Neural cell (in vitro differentiated cells): ENCODE data around the gene INPP4B. TPM values are rescaled to one million over a fixed set of nuclear protein-coding genes. Genes with fewer than 3 reads are reported as not detected.

Experiments used
- H2AFZ ChIP-seq: fragments of 200-600, 300-800 bp; sonication (generic), shearing (Covaris generic); 2 replicates; pipeline ENCODE4 v1.6.0; 2014; ENCODE audit warnings: low read depth, mild to moderate bottlenecking, antibody characterized with exemption, low read length, moderate library complexity
- H3F3A ChIP-seq: fragments of 200-600 bp; shearing (Covaris generic); 2 replicates; pipeline ENCODE4 v1.6.1; 2016; ENCODE audit warnings: mild to moderate bottlenecking, moderate library complexity, mixed read lengths, antibody characterized with exemption, low read length; ENCODE audit not compliant: insufficient read depth, poor library complexity, severe bottlenecking
- H3K27ac ChIP-seq: fragments of 200-600, 300-800 bp; sonication (generic), shearing (Covaris generic); 2 replicates; pipeline ENCODE4 v1.5.1; 2014; ENCODE audit warnings: mild to moderate bottlenecking, low read length, moderate library complexity
- H3K27me3 ChIP-seq: fragments of 300-800, 200-600 bp; sonication (generic), shearing (Covaris generic); 2 replicates; pipeline ENCODE4 v1.6.0; 2014; ENCODE audit warnings: mild to moderate bottlenecking, low read depth, low read length, moderate library complexity; ENCODE audit not compliant: insufficient read depth
- H3K36me3 ChIP-seq: fragments of 300-800, 200-600 bp; sonication (generic), shearing (Covaris generic); 2 replicates; pipeline ENCODE4 v1.5.1; 2014; ENCODE audit warnings: mild to moderate bottlenecking, antibody characterized with exemption, low read length, moderate library complexity; ENCODE audit not compliant: insufficient read depth
- H3K4me2 ChIP-seq: fragments of 300-800, 200-600 bp; sonication (generic), shearing (Covaris generic); 2 replicates; pipeline ENCODE4 v1.6.0; 2014; ENCODE audit warnings: mild to moderate bottlenecking, low read length
- H3K4me3 ChIP-seq: fragments of 300-800, 200-600 bp; sonication (generic), shearing (Covaris generic); 2 replicates; pipeline ENCODE4 v1.5.1; 2014; ENCODE audit warnings: mild to moderate bottlenecking, low read length, moderate library complexity
- H3K79me2 ChIP-seq: fragments of 200-600 bp; shearing (Covaris generic); replicated peaks from 2 replicates; pipeline ENCODE4 v1.6.0; 2014; ENCODE audit warnings: mild to moderate bottlenecking, low read length, moderate library complexity; ENCODE audit not compliant: insufficient read depth
- H3K9ac ChIP-seq: fragments of 300-800, 200-600 bp; sonication (generic), shearing (Covaris generic); 2 replicates; pipeline ENCODE4 v1.6.1; 2016; ENCODE audit warnings: mild to moderate bottlenecking, low read length, mixed read lengths
- H3K9me2 ChIP-seq: fragments of 200-600 bp; shearing (Covaris generic); 2 replicates; pipeline ENCODE4 v1.6.1; 2016; ENCODE audit warnings: mild to moderate bottlenecking, low read length, mixed read lengths; ENCODE audit not compliant: insufficient read depth
- H3K9me3 ChIP-seq: fragments of 200-600, 300-800 bp; sonication (generic), shearing (Covaris generic); 2 replicates; pipeline ENCODE4 v1.6.1; 2016; ENCODE audit warnings: mild to moderate bottlenecking, mixed run types, low read length, moderate library complexity, mixed read lengths
- H4K20me1 ChIP-seq: fragments of 200-600 bp; shearing (Covaris generic); 2 replicates; pipeline ENCODE4 v1.6.1; 2016; ENCODE audit warnings: mild to moderate bottlenecking, mixed run types; ENCODE audit not compliant: insufficient read depth
- CTCF ChIP-seq: fragments of 450-650 bp; IDR thresholded peaks from 2 replicates; pipeline ENCODE4 v1.5.1; 2014; ENCODE audit warnings: antibody characterized with exemption, mild to moderate bottlenecking, moderate library complexity; ENCODE audit not compliant: poor library complexity, severe bottlenecking
- EP300 ChIP-seq: fragments of 450-650 bp; conservative IDR thresholded peaks from 2 replicates; pipeline ENCODE4 v1.6.1; 2014; ENCODE audit warnings: antibody characterized with exemption, mild to moderate bottlenecking, moderate library complexity; ENCODE audit not compliant: poor library complexity, severe bottlenecking
- EZH2 ChIP-seq: fragments of 200-600, 300-800 bp; shearing (Covaris generic), sonication (generic); IDR thresholded peaks from 2 replicates; pipeline ENCODE4 v1.6.1; 2014; ENCODE audit warnings: antibody characterized with exemption, low read length, borderline replicate concordance, mild to moderate bottlenecking; ENCODE audit not compliant: insufficient read depth, poor library complexity, severe bottlenecking
- MXI1 ChIP-seq: fragments of 450-650 bp; conservative IDR thresholded peaks from 2 replicates; pipeline ENCODE4 v1.6.1; 2014; ENCODE audit warnings: antibody characterized with exemption, mild to moderate bottlenecking; ENCODE audit not compliant: poor library complexity, severe bottlenecking
- POLR2AphosphoS5 ChIP-seq: IDR thresholded peaks from 2 replicates; pipeline ENCODE4 v1.6.1; 2012
- RAD21 ChIP-seq: fragments of 450-650 bp; conservative IDR thresholded peaks from 2 replicates; pipeline ENCODE4 v1.6.1; 2014; ENCODE audit warnings: antibody characterized with exemption, mild to moderate bottlenecking, moderate library complexity
- REST ChIP-seq: IDR thresholded peaks from 2 replicates; pipeline ENCODE4 v1.6.1; 2012; ENCODE audit warnings: borderline replicate concordance
- SMC3 ChIP-seq: fragments of 450-650 bp; conservative IDR thresholded peaks from 2 replicates; pipeline ENCODE4 v1.6.1; 2014; ENCODE audit warnings: antibody characterized with exemption, mild to moderate bottlenecking, moderate library complexity; ENCODE audit not compliant: poor library complexity
- TAF1 ChIP-seq: IDR thresholded peaks from 2 replicates; pipeline ENCODE4 v1.6.1; 2012; ENCODE audit warnings: low read depth
- polyA plus RNA-seq: library from polyadenylated mRNA; depleted of rRNA; stranded (reverse); fragments of >200 nt; gene quantifications from 2 replicates; pipeline ENCODE4 v1.2.3, GENCODE V29; 2014

Gene INPP4B
- polyA plus RNA-seq, 1 donor from 2014 or later, result 0.30 TPM

GRCh38 chr4:142271832-142272231, 574.3 kb downstream of the INPP4B start:
- Histone ChIP-seq H3F3A (no peaks in the 10 kb centered on the region), H3K9me2 (no peaks in the 10 kb centered on the region), H2AFZ (no peak overlapping the region), H3K4me2 (no peak overlapping the region), H3K27me3 (no peaks in the 10 kb centered on the region), H3K79me2 (no peaks in the 10 kb centered on the region), H4K20me1 (no peaks in the 10 kb centered on the region), H3K36me3 (no peaks in the 10 kb centered on the region), H3K9me3 (no peaks in the 10 kb centered on the region), H3K4me3 (no peak overlapping the region), H3K9ac (no peak overlapping the region), H3K27ac (no peak overlapping the region)
- TF ChIP-seq MXI1 (no peak), EZH2 (no peak), RAD21 (no peak)

GRCh38 chr4:142267101-142267500, 579.0 kb downstream of the INPP4B start:
- Histone ChIP-seq H3K27ac (no peak overlapping the region), H3K4me3 (no peak overlapping the region), H4K20me1 (no peaks in the 10 kb centered on the region), H3K9ac (no peak overlapping the region), H3F3A (no peaks in the 10 kb centered on the region), H3K27me3 (no peaks in the 10 kb centered on the region), H3K36me3 (no peaks in the 10 kb centered on the region), H2AFZ (no peak overlapping the region), H3K9me2 (no peaks in the 10 kb centered on the region), H3K9me3 (no peaks in the 10 kb centered on the region), H3K79me2 (no peaks in the 10 kb centered on the region), H3K4me2 (no peak overlapping the region)
- TF ChIP-seq CTCF (no peak), REST (no peak), RAD21 (no peak), EP300 (no peak), SMC3 (no peak), EZH2 (no peak), MXI1 (no peak), POLR2AphosphoS5 (no peak), TAF1 (no peak)

GRCh38 chr4:142265946-142266345, 580.2 kb downstream of the INPP4B start:
- H3K27me3 ChIP-seq, result no peaks in the 10 kb centered on the region
- no peak overlapping the region for H3K9ac ChIP-seq
- TF ChIP-seq SMC3, result no peak
- no peak for TF ChIP-seq TAF1
- TF ChIP-seq REST, result no peak
- H4K20me1 ChIP-seq, result no peaks in the 10 kb centered on the region
- H2AFZ ChIP-seq, result no peak overlapping the region
- no peaks in the 10 kb centered on the region for H3K36me3 ChIP-seq
- H3F3A ChIP-seq, result no peaks in the 10 kb centered on the region
- H3K4me2 ChIP-seq, result no peak overlapping the region
- no peaks in the 10 kb centered on the region for H3K79me2 ChIP-seq
- H3K4me3 ChIP-seq, result no peak overlapping the region
- no peak overlapping the region for H3K27ac ChIP-seq
- H3K9me3 ChIP-seq, result no peaks in the 10 kb centered on the region
- H3K9me2 ChIP-seq, result no peaks in the 10 kb centered on the region
